Right lobe of liver (tissue), 4 donors: ENCODE measurements around the gene CASP8AP2.

Experiments used
- POLR2A ChIP-seq: fragments of 450-650 bp; IDR thresholded peaks from one replicate; pipeline ENCODE4 v1.6.1; 2017; ENCODE audit warnings: antibody characterized with exemption, mild to moderate bottlenecking
- TF ChIP-seq, protein P1 (sequence below), 4 donors: fragments of 200-600 bp in 3 of 4; fragments of 450-650 bp in 1 of 4; IDR thresholded peaks; one replicate each; pipeline versions ENCODE4 v1.5.1 to v1.8.0; 2016 to 2022; ENCODE audit warnings: antibody characterized with exemption in 4 of 4, mild to moderate bottlenecking in 2 of 4
- donor health status: DM: no; HTN: no; CAD: no.
- donor health status: DM: no; HTN: no; CAD: no.
- donor health status: DM: no; HTN: yes; CAD: no.

DNA sequence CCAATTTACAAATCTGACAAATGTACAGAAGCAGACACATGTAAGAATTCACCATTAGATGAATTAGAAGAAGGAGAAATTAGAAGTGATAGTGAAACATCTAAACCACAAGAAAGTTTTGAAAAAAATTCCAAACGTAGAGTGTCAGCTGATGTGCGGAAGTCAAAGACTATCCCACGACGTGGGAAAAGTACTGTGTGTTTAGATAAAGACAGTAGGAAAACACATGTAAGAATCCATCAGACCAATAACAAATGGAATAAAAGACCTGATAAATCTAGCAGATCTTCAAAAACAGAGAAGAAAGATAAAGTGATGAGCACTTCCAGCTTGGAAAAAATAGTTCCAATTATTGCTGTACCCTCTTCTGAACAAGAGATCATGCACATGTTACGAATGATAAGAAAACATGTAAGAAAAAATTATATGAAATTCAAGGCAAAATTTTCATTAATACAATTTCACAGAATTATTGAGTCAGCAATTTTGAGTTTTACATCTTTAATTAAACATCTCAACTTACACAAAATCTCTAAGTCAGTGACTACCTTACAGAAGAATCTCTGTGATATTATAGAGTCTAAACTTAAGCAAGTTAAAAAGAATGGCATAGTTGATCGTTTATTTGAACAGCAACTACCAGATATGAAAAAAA lies 36.5 kb downstream of the CASP8AP2 start:
- no peak for TF ChIP-seq POLR2A
- TF ChIP-seq, protein P1, sequence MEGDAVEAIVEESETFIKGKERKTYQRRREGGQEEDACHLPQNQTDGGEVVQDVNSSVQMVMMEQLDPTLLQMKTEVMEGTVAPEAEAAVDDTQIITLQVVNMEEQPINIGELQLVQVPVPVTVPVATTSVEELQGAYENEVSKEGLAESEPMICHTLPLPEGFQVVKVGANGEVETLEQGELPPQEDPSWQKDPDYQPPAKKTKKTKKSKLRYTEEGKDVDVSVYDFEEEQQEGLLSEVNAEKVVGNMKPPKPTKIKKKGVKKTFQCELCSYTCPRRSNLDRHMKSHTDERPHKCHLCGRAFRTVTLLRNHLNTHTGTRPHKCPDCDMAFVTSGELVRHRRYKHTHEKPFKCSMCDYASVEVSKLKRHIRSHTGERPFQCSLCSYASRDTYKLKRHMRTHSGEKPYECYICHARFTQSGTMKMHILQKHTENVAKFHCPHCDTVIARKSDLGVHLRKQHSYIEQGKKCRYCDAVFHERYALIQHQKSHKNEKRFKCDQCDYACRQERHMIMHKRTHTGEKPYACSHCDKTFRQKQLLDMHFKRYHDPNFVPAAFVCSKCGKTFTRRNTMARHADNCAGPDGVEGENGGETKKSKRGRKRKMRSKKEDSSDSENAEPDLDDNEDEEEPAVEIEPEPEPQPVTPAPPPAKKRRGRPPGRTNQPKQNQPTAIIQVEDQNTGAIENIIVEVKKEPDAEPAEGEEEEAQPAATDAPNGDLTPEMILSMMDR (IDR thresholded peaks at IDR 0.05): no peak
